ENCODE data around the gene ECSCR.

GRCh38 chr5:139492700-139493192 lies 30.2 kb upstream of the ECSCR start:
- TF ChIP-seq EP300 (IDR thresholded peaks at IDR 0.05): no peak
- TF ChIP-seq CTCF (IDR thresholded peaks at IDR 0.05): no peak
